H1 (cell line): ENCODE data around the gene NUP205. TPM values are rescaled to one million over a fixed set of nuclear protein-coding genes. Genes with fewer than 3 reads are reported as not detected.

Experiments used
- CHD1 ChIP-seq: IDR thresholded peaks from 2 replicates; pipeline ENCODE4 v1.6.1; 2012; ENCODE audit warnings: low read depth, low read length, improper control_type of control experiment
- SP2 ChIP-seq: IDR thresholded peaks from 2 replicates; pipeline ENCODE4 v1.6.1; 2012; ENCODE audit warnings: mild to moderate bottlenecking, low read length, inconsistent platforms
- polyA plus RNA-seq, 7 experiments: library from polyadenylated mRNA; depleted of rRNA in 3 of 7; stranded (reverse) in 5 of 7; unstranded in 2 of 7; fragments of >200 nt in 5 of 7; fragments of 200-250 nt in 2 of 7; gene quantifications; 1 replicate in 5 of 7; 2 replicates in 1 of 7; 4 replicates in 1 of 7; pipeline versions ENCODE4 v1.2.1 to v1.2.3, GENCODE V29; 2011 to 2013; ENCODE audit warnings: missing spikeins in 2 of 7, mixed read lengths in 2 of 7
- total RNA-seq: library from RNA; stranded (reverse); fragmentation: NEBNext Ultra II Directional; extraction: Animal tissue kit (Norgen Biotek cat#: 25700); gene quantifications from 2 replicates; pipeline ENCODE4 v1.2.1, GENCODE V29; 2021
- TF ChIP-seq, protein P1 (sequence below): IDR thresholded peaks from 2 replicates; pipeline ENCODE4 v1.6.1; 2012; ENCODE audit warnings: low read length, inconsistent platforms

The NUP205 gene
- total and polyA plus RNA-seq, 2 of the 8 experiments (the other 6 are each of a cell fraction or from before 2014, with no cell fraction given) = 148 to 216 TPM

DNA sequence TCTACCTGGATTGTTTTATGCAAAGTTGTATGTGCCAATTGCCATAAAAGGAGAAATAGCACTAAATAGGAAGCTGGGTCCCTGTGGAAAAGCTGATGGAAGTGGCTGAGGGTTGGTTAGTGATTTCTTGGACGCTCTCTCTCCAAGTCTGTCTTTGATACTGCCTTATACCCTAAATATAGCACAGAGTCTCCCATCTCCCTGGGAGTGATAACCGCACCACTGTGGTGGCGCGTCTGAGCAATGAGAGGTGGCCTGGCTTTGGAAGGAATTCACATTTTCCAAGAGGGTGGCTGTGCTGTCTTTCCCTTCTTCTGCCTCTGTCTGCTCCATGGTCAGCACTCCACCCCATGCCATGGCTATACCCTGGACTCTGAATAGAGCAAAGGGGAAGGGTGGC, 135.8 kb downstream of the NUP205 start (continued):
- TF ChIP-seq, protein P1, sequence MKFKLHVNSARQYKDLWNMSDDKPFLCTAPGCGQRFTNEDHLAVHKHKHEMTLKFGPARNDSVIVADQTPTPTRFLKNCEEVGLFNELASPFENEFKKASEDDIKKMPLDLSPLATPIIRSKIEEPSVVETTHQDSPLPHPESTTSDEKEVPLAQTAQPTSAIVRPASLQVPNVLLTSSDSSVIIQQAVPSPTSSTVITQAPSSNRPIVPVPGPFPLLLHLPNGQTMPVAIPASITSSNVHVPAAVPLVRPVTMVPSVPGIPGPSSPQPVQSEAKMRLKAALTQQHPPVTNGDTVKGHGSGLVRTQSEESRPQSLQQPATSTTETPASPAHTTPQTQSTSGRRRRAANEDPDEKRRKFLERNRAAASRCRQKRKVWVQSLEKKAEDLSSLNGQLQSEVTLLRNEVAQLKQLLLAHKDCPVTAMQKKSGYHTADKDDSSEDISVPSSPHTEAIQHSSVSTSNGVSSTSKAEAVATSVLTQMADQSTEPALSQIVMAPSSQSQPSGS = no peak
- TF ChIP-seq CHD1 (no peak), SP2 (no peak)
- TF ChIP-seq, all 59 proteins: peak for 0
